Progenitor cell of endocrine pancreas (in vitro differentiated cells): ENCODE results near the gene FYN. TPM values are rescaled to one million over a fixed set of nuclear protein-coding genes. Genes with fewer than 3 reads are reported as not detected.
"Not testable (repeated sequence)": the region's sequence is repeated elsewhere in the genome, so short reads cannot be mapped to it uniquely, and the experiment has no call there.

ENCODE experiments used
- DNase-seq: peaks from one replicate; pipeline ENCODE4 v3.0.0; 2021; ENCODE audit warnings: low spot score; ENCODE audit not compliant: unreplicated experiment
- H3K27ac Mint-ChIP-seq: 2 replicates; pipeline ENCODE4 v1.8.0; 2021; ENCODE audit warnings: mild to moderate bottlenecking, moderate library complexity, mixed read lengths
- H3K27me3 Mint-ChIP-seq: 2 replicates; pipeline ENCODE4 v1.8.0; 2021; ENCODE audit warnings: mixed read lengths
- H3K36me3 Mint-ChIP-seq: 2 replicates; pipeline ENCODE4 v1.8.0; 2022; ENCODE audit warnings: mixed read lengths; ENCODE audit not compliant: insufficient read depth
- H3K4me1 Mint-ChIP-seq: 2 replicates; pipeline ENCODE4 v1.8.0; 2021; ENCODE audit warnings: low read depth, mixed read lengths
- H3K4me3 Mint-ChIP-seq: 2 replicates; pipeline ENCODE4 v1.8.0; 2021; ENCODE audit warnings: low read depth, mild to moderate bottlenecking, moderate library complexity, mixed read lengths
- H3K9me3 Mint-ChIP-seq: 2 replicates; pipeline ENCODE4 v1.8.0; 2021; ENCODE audit warnings: low read depth, mixed read lengths
- total RNA-seq: library from RNA; stranded (reverse); gene quantifications from 2 replicates; pipeline ENCODE4 v1.2.1, GENCODE V29; 2021
- TF ChIP-seq, protein P1 (sequence below): fragments of 200-600 bp; sonication (generic); IDR thresholded peaks from one replicate; pipeline ENCODE4 v1.5.0; 2021; ENCODE audit warnings: antibody characterized with exemption, mild to moderate bottlenecking; ENCODE audit not compliant: unreplicated experiment

FYN gene
- total RNA-seq, 1 donor from 2014 or later, result 169 TPM

GRCh38 chr6:111916747-111917146 lies 43.5 kb upstream of the FYN start:
- Mint-ChIP-seq H3K4me3 (no peak overlapping the region), H3K36me3 (no peaks in the 10 kb centered on the region), H3K27me3 (peaks cover 5% of the 10 kb centered on the region), H3K9me3 (no peaks in the 10 kb centered on the region), H3K4me1 (no peaks in the 10 kb centered on the region), H3K27ac (no peak overlapping the region)
- DNase-seq, result no peak
- TF ChIP-seq, protein P1, sequence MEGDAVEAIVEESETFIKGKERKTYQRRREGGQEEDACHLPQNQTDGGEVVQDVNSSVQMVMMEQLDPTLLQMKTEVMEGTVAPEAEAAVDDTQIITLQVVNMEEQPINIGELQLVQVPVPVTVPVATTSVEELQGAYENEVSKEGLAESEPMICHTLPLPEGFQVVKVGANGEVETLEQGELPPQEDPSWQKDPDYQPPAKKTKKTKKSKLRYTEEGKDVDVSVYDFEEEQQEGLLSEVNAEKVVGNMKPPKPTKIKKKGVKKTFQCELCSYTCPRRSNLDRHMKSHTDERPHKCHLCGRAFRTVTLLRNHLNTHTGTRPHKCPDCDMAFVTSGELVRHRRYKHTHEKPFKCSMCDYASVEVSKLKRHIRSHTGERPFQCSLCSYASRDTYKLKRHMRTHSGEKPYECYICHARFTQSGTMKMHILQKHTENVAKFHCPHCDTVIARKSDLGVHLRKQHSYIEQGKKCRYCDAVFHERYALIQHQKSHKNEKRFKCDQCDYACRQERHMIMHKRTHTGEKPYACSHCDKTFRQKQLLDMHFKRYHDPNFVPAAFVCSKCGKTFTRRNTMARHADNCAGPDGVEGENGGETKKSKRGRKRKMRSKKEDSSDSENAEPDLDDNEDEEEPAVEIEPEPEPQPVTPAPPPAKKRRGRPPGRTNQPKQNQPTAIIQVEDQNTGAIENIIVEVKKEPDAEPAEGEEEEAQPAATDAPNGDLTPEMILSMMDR, result no peak

- no peak for DNase-seq
- H3K9me3 Mint-ChIP-seq, result no peaks in the 10 kb centered on the region
- no peak overlapping the region for H3K4me3 Mint-ChIP-seq
- H3K4me1 Mint-ChIP-seq, result peaks cover 3% of the 10 kb centered on the region
- no peaks in the 10 kb centered on the region for H3K36me3 Mint-ChIP-seq
- H3K27me3 Mint-ChIP-seq, result peaks cover 3% of the 10 kb centered on the region
- H3K27ac Mint-ChIP-seq, result no peak overlapping the region
- TF ChIP-seq, protein P1, result no peak
Observed at GRCh38 chr6:111914617-111915016, 41.4 kb upstream of the FYN start.

DNA sequence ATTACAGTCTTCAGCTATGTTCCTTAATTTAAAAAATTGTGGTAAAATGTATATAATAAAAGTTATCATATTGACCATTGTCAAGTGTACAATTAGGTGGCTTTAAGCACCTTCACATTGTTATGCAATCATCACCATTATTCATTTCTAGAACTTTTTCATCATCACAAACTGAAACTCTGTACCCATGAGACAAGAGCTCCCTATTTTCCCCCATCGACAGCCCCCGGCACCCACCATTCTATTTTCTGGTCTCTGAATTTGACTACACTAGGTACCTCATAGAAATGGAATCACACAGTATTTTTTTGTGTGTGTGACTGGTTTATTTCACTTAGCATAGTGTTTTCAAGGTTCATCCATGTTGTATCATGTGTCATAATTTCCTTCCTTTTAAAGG lies 39.7 kb upstream of the FYN start:
- peaks cover 3% of the 10 kb centered on the region for H3K27me3 Mint-ChIP-seq
- H3K27ac Mint-ChIP-seq, result no peak overlapping the region
- H3K36me3 Mint-ChIP-seq, result no peaks in the 10 kb centered on the region
- DNase-seq, result no peak
- TF ChIP-seq, protein P1, result no peak
- H3K4me3 Mint-ChIP-seq, result no peak overlapping the region
- H3K9me3 Mint-ChIP-seq, result peaks cover 7% of the 10 kb centered on the region
- H3K4me1 Mint-ChIP-seq, result peaks cover 6% of the 10 kb centered on the region

GRCh38 chr6:111911428-111911827 lies 38.2 kb upstream of the FYN start:
- no peaks in the 10 kb centered on the region for H3K36me3 Mint-ChIP-seq
- TF ChIP-seq, protein P1, result no peak
- no peak for DNase-seq
- H3K4me3 Mint-ChIP-seq, result no peak overlapping the region
- peaks cover 3% of the 10 kb centered on the region for H3K27me3 Mint-ChIP-seq
- no peak overlapping the region for H3K27ac Mint-ChIP-seq
- H3K4me1 Mint-ChIP-seq, result peaks cover 6% of the 10 kb centered on the region
- peaks cover 7% of the 10 kb centered on the region for H3K9me3 Mint-ChIP-seq

DNA sequence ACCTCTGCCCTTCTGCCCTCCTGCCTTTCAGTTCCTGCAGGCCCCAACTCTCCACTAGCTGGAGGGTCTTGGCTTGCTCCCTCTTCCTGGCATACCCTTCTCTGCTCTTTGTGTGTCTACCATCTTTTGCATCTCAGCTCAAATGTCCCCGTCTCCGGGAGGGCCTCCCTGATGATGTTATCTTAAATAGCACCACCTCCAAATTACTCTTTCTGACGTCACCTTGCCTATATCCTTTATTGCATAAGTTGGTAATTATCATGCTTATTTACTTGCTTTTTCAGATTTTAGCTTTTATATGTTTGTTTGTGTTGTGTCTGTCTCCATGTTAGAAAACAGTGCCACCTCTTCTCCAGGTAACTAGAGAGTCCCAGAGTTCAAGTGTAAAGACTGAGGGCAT lies 36.0 kb upstream of the FYN start:
- H3K36me3 Mint-ChIP-seq, result no peaks in the 10 kb centered on the region
- peaks cover 3% of the 10 kb centered on the region for H3K27me3 Mint-ChIP-seq
- TF ChIP-seq, protein P1, result no peak
- H3K4me3 Mint-ChIP-seq, result peak overlapping the region; percentile 64
- H3K9me3 Mint-ChIP-seq, result peaks cover 7% of the 10 kb centered on the region
- H3K27ac Mint-ChIP-seq, result peak overlapping the region; percentile 92
- DNase-seq, result no peak
- peaks cover 6% of the 10 kb centered on the region for H3K4me1 Mint-ChIP-seq

- H3K4me3 Mint-ChIP-seq, result peak overlapping the region; percentile 64
- not testable (repeated sequence) for H3K27me3 Mint-ChIP-seq, H3K36me3 Mint-ChIP-seq, H3K9me3 Mint-ChIP-seq, H3K4me1 Mint-ChIP-seq, DNase-seq
- H3K27ac Mint-ChIP-seq, result peak overlapping the region; percentile 92
Observed at GRCh38 chr6:111908365-111908764, 35.1 kb upstream of the FYN start.
